NT2/D1 (cell line): Measurements from ENCODE around the gene CHN2.

ENCODE experiments used
- SUZ12 ChIP-seq: IDR thresholded peaks from 2 replicates; pipeline ENCODE4 v1.6.1; 2011; ENCODE audit not compliant: insufficient read length, insufficient read depth; ENCODE audit errors: extremely low read depth
- YY1 ChIP-seq: IDR thresholded peaks from 2 replicates; pipeline ENCODE4 v1.6.1; 2011; ENCODE audit not compliant: insufficient read length, insufficient read depth
- ZNF274 ChIP-seq: IDR thresholded peaks from 2 replicates; pipeline ENCODE4 v1.6.1; 2011; ENCODE audit warnings: mild to moderate bottlenecking, low read depth, low read length

- TF ChIP-seq SUZ12 (no peak), ZNF274 (no peak), YY1 (no peak)
These were observed 43.7 kb upstream of the CHN2 start for GRCh38 chr7:29150856-29151255.
